ENCODE data around the gene ARHGEF38.

Gene ARHGEF38

GRCh38 chr4:105551965-105552746 lies at the start of gene ARHGEF38:
Gene ARHGEF38, plus strand, starts transcription at chr4:105552620. Its CDS starts 146 bp downstream, at chr4:105552766.
- DNase-seq, result no peak

GRCh38 chr4:105503484-105503883 lies 48.9 kb upstream of the ARHGEF38 start:
- no peak for DNase-seq

- DNase-seq, result no peak
These were observed 47.7 kb upstream of the ARHGEF38 start for GRCh38 chr4:105504744-105505143.

- no peak for DNase-seq
These were observed 43.1 kb upstream of the ARHGEF38 start for GRCh38 chr4:105509291-105509690.

GRCh38 chr4:105509714-105510113 lies 42.7 kb upstream of the ARHGEF38 start:
- DNase-seq, result no peak

- DNase-seq, result no peak
These were observed 42.2 kb upstream of the ARHGEF38 start for GRCh38 chr4:105510245-105510644.

GRCh38 chr4:105520819-105521790 lies 31.3 kb upstream of the ARHGEF38 start:
- no peak for DNase-seq

GRCh38 chr4:105526656-105527055 lies 25.8 kb upstream of the ARHGEF38 start:
- no peak for DNase-seq

- DNase-seq, result no peak
These were observed 25.3 kb upstream of the ARHGEF38 start for GRCh38 chr4:105527081-105527480.

- no peak for DNase-seq
These were observed 15.8 kb upstream of the ARHGEF38 start for GRCh38 chr4:105536601-105537000.

- DNase-seq, result no peak
These were observed 11.0 kb upstream of the ARHGEF38 start for GRCh38 chr4:105541420-105541819.

- DNase-seq, result no peak
These were observed 10.4 kb upstream of the ARHGEF38 start for GRCh38 chr4:105542039-105542438.

GRCh38 chr4:105543346-105543745 lies 9.1 kb upstream of the ARHGEF38 start:
- no peak for DNase-seq

GRCh38 chr4:105543881-105544280 lies 8.5 kb upstream of the ARHGEF38 start:
- no peak for DNase-seq

- DNase-seq, result no peak
These were observed 7.7 kb upstream of the ARHGEF38 start for GRCh38 chr4:105544520-105545286.

- DNase-seq, result no peak
These were observed 6.3 kb upstream of the ARHGEF38 start for GRCh38 chr4:105546086-105546485.

GRCh38 chr4:105547769-105548168 lies 4.7 kb upstream of the ARHGEF38 start:
- DNase-seq, result no peak

- no peak for DNase-seq
These were observed 3.9 kb upstream of the ARHGEF38 start for GRCh38 chr4:105548483-105548882.

GRCh38 chr4:105550641-105551040 lies 1.8 kb upstream of the ARHGEF38 start:
- no peak for DNase-seq

- no peak for DNase-seq
These were observed 3.0 kb downstream of the ARHGEF38 start for GRCh38 chr4:105555409-105555808.

- DNase-seq, result no peak
These were observed 3.8 kb downstream of the ARHGEF38 start for GRCh38 chr4:105556206-105556605.

GRCh38 chr4:105558277-105558676 lies 5.9 kb downstream of the ARHGEF38 start:
- DNase-seq, result no peak

- no peak for DNase-seq
These were observed 8.0 kb downstream of the ARHGEF38 start for GRCh38 chr4:105560421-105560848.

Data from CD4-positive, alpha-beta T cell treated with Interleukin-15 for 1 hour (primary cell).